HepG2 (cell line): Measurements from ENCODE around the gene HRC. TPM values are rescaled to one million over a fixed set of nuclear protein-coding genes. Genes with fewer than 3 reads are reported as not detected.

Experiments
- ATF7 ChIP-seq, 2 experiments: fragments of 450-650 bp in 1 of 2; sonication (generic) in 1 of 2; formaldehyde crosslinking in 1 of 2; IDR thresholded peaks; 2 replicates each; pipeline versions ENCODE4 v1.4.0 to v1.6.1; 2016 to 2020; ENCODE audit warnings: antibody characterized with exemption in 1 of 2, mild to moderate bottlenecking in 1 of 2, missing genetic modification reagents in 1 of 2
- DMAP1 ChIP-seq: IDR thresholded peaks from 2 replicates; pipeline ENCODE4 v1.6.1; 2016
- EHMT2 ChIP-seq: fragments of 200-600 bp; sonication (generic); IDR thresholded peaks from 2 replicates; pipeline ENCODE4 v1.7.0; 2017; ENCODE audit warnings: antibody characterized with exemption, low read depth, low read length, borderline replicate concordance
- GABPA ChIP-seq, 2 experiments: IDR thresholded peaks; 2 replicates each; pipeline ENCODE4 v1.6.1; 2011 to 2016; ENCODE audit warnings: low read depth in 2 of 2, low read length in 1 of 2, missing biosample characterization in 1 of 2, missing genetic modification characterization in 1 of 2
- GATA4 ChIP-seq: sonication (generic); IDR thresholded peaks from 2 replicates; pipeline ENCODE4 v1.6.1; 2016; ENCODE audit warnings: antibody characterized with exemption, low read depth, borderline replicate concordance
- GFI1 ChIP-seq: sonication (generic); formaldehyde crosslinking; IDR thresholded peaks from 2 replicates; pipeline ENCODE4 v1.5.0; 2020; ENCODE audit warnings: missing genetic modification reagents, mild to moderate bottlenecking, borderline replicate concordance
- NCOR1 ChIP-seq: fragments of 200-600 bp; sonication (generic); IDR thresholded peaks from 2 replicates; pipeline ENCODE4 v1.7.0; 2017; ENCODE audit warnings: antibody characterized with exemption, low read length, borderline replicate concordance
- RORA ChIP-seq: sonication (generic); formaldehyde crosslinking; IDR thresholded peaks from 2 replicates; pipeline ENCODE4 v1.5.0; 2020; ENCODE audit warnings: mild to moderate bottlenecking, missing genetic modification reagents, moderate library complexity
- SP4 ChIP-seq: sonication (generic); formaldehyde crosslinking; IDR thresholded peaks from 2 replicates; pipeline ENCODE4 v1.8.1; 2023; ENCODE audit warnings: mild to moderate bottlenecking, missing genetic modification reagents
- SUZ12 ChIP-seq: fragments of 150-350 bp; IDR thresholded peaks from 2 replicates; pipeline ENCODE4 v1.6.1; 2014; ENCODE audit warnings: low read depth, low read length
- ZFP41 ChIP-seq: sonication (generic); formaldehyde crosslinking; IDR thresholded peaks from 2 replicates; pipeline ENCODE4 v1.4.0; 2020; ENCODE audit warnings: mild to moderate bottlenecking, missing genetic modification reagents, borderline replicate concordance
- ZNF44 ChIP-seq: sonication (generic); formaldehyde crosslinking; IDR thresholded peaks from 2 replicates; pipeline ENCODE4 v1.5.1; 2020; ENCODE audit warnings: mild to moderate bottlenecking, missing genetic modification reagents
- ZNF441 ChIP-seq: sonication (generic); formaldehyde crosslinking; IDR thresholded peaks from 2 replicates; pipeline ENCODE4 v1.7.0; 2021; ENCODE audit warnings: missing genetic modification reagents, borderline replicate concordance
- ZNF605 ChIP-seq: sonication (generic); formaldehyde crosslinking; IDR thresholded peaks from 2 replicates; pipeline ENCODE4 v1.8.0; 2022; ENCODE audit warnings: mild to moderate bottlenecking, missing genetic modification reagents
- ZNF83 ChIP-seq: sonication (generic); formaldehyde crosslinking; IDR thresholded peaks from 2 replicates; pipeline ENCODE4 v1.4.0; 2020; ENCODE audit warnings: missing genetic modification reagents, mild to moderate bottlenecking, borderline replicate concordance
- polyA plus RNA-seq, 8 experiments: library from polyadenylated mRNA; depleted of rRNA in 3 of 8; stranded (reverse) in 7 of 8; unstranded in 1 of 8; fragments of >200 nt; fragmentation: Illumina TruSeq in 4 of 8; extraction: Trizol in 4 of 8; gene quantifications; 2 replicates each; pipeline versions ENCODE4 v1.2.1 to v1.2.3, GENCODE V29; 2011 to 2016; ENCODE audit warnings: low read depth in 4 of 8, missing spikeins in 1 of 8, mixed read lengths in 1 of 8; ENCODE audit not compliant: insufficient read depth in 1 of 8
- total RNA-seq, 5 experiments: library from RNA; depleted of rRNA; stranded (reverse); fragments of >200 nt; fragmentation: Illumina TruSeq; extraction: Trizol; gene quantifications; 2 replicates each; pipeline ENCODE4 v1.2.3, GENCODE V29; 2016; ENCODE audit warnings: low read depth in 1 of 5
- TF ChIP-seq, protein P1 (sequence below): sonication (generic); formaldehyde crosslinking; IDR thresholded peaks from 2 replicates; pipeline ENCODE4 v1.4.0; 2020; ENCODE audit warnings: missing genetic modification reagents, borderline replicate concordance
- TF ChIP-seq, protein P2 (sequence below): sonication (generic); formaldehyde crosslinking; IDR thresholded peaks from 2 replicates; pipeline ENCODE4 v1.5.0; 2020; ENCODE audit warnings: missing genetic modification reagents, mild to moderate bottlenecking, borderline replicate concordance
- TF ChIP-seq, protein P3 (sequence below): sonication (generic); formaldehyde crosslinking; IDR thresholded peaks from 2 replicates; pipeline ENCODE4 v1.4.0; 2020; ENCODE audit warnings: missing genetic modification reagents, mild to moderate bottlenecking, borderline replicate concordance
- TF ChIP-seq, protein P4 (sequence below): sonication (generic); formaldehyde crosslinking; IDR thresholded peaks from 2 replicates; pipeline ENCODE4 v1.4.0; 2020; ENCODE audit warnings: missing genetic modification reagents

Gene HRC
- total and polyA plus RNA-seq, 2 of the 13 experiments (the other 11 are each of a cell fraction or from before 2014, with no cell fraction given): 3.6 to 15.4 TPM

DNA sequence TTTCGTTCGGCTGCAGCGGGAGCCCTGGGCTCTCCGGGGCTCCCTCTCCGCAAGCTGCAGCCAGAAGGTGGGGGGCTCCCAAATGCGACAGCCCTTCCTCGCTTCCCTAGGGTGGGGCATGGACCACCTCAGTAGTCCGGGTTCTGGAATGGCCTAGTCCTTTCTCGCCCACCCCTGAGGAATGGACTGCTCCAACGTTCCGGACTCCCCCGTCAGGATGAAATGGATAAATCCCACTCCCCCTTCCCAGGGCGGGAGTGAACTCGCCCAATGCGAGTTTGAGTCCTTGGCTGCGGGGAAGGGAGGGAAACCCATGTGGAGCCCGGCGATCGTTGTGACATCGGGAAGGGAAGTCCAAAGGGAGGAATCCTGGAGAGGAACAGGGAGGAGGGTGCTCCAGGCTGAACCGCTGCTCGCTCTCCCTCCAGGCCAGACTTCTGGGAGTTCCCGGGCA is 5.5 kb downstream of the HRC start (continued):
- peak; percentile 24; the same call in 1 of the 2 replicates for TF ChIP-seq NCOR1
- TF ChIP-seq ZNF44 (CRISPR knock-in tag): 0 out of 2 replicates have a peak, but pooled peaks have one; percentile 41
- TF ChIP-seq SP4 (CRISPR knock-in tag): 0 out of 2 replicates have a peak, but pooled peaks have one; percentile 43
- TF ChIP-seq RORA (CRISPR knock-in tag): no peak
- peak; percentile 36; the same call in 1 of the 2 replicates for TF ChIP-seq DMAP1 (CRISPR knock-in tag)
- no peak for TF ChIP-seq GATA4
- TF ChIP-seq, protein P1, sequence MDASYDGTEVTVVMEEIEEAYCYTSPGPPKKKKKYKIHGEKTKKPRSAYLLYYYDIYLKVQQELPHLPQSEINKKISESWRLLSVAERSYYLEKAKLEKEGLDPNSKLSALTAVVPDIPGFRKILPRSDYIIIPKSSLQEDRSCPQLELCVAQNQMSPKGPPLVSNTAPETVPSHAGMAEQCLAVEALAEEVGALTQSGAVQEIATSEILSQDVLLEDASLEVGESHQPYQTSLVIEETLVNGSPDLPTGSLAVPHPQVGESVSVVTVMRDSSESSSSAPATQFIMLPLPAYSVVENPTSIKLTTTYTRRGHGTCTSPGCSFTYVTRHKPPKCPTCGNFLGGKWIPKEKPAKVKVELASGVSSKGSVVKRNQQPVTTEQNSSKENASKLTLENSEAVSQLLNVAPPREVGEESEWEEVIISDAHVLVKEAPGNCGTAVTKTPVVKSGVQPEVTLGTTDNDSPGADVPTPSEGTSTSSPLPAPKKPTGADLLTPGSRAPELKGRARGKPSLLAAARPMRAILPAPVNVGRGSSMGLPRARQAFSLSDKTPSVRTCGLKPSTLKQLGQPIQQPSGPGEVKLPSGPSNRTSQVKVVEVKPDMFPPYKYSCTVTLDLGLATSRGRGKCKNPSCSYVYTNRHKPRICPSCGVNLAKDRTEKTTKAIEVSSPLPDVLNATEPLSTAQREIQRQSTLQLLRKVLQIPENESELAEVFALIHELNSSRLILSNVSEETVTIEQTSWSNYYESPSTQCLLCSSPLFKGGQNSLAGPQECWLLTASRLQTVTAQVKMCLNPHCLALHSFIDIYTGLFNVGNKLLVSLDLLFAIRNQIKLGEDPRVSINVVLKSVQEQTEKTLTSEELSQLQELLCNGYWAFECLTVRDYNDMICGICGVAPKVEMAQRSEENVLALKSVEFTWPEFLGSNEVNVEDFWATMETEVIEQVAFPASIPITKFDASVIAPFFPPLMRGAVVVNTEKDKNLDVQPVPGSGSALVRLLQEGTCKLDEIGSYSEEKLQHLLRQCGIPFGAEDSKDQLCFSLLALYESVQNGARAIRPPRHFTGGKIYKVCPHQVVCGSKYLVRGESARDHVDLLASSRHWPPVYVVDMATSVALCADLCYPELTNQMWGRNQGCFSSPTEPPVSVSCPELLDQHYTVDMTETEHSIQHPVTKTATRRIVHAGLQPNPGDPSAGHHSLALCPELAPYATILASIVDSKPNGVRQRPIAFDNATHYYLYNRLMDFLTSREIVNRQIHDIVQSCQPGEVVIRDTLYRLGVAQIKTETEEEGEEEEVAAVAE (CRISPR knock-in tag): peak; percentile 22; the same call in 1 of the 2 replicates
- 0 out of 2 replicates have a peak, but pooled peaks have one; percentile 29 for TF ChIP-seq ZFP41 (CRISPR knock-in tag)
- peak; percentile 26; the same call in 1 of the 2 replicates for TF ChIP-seq EHMT2
- TF ChIP-seq, protein P2, sequence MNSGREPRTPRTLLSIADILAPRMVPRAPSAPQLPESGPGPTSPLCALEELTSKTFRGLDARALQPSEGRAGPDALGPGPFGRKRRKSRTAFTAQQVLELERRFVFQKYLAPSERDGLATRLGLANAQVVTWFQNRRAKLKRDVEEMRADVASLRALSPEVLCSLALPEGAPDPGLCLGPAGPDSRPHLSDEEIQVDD (CRISPR knock-in tag): 0 out of 2 replicates have a peak, but pooled peaks have one; percentile 72
- TF ChIP-seq GFI1 (CRISPR knock-in tag): 0 out of 2 replicates have a peak, but pooled peaks have one; percentile 9
- TF ChIP-seq ATF7 (IDR thresholded peaks at IDR 0.05): peak; percentile 44
- TF ChIP-seq ATF7 (CRISPR knock-in tag; IDR thresholded peaks at IDR 0.05): no peak
- peak; percentile 28; the same call in 1 of the 2 replicates for TF ChIP-seq ZNF441
- peak; percentile 67; the same call in 1 of the 2 replicates for TF ChIP-seq ZNF605 (CRISPR knock-in tag)
- TF ChIP-seq, protein P3, sequence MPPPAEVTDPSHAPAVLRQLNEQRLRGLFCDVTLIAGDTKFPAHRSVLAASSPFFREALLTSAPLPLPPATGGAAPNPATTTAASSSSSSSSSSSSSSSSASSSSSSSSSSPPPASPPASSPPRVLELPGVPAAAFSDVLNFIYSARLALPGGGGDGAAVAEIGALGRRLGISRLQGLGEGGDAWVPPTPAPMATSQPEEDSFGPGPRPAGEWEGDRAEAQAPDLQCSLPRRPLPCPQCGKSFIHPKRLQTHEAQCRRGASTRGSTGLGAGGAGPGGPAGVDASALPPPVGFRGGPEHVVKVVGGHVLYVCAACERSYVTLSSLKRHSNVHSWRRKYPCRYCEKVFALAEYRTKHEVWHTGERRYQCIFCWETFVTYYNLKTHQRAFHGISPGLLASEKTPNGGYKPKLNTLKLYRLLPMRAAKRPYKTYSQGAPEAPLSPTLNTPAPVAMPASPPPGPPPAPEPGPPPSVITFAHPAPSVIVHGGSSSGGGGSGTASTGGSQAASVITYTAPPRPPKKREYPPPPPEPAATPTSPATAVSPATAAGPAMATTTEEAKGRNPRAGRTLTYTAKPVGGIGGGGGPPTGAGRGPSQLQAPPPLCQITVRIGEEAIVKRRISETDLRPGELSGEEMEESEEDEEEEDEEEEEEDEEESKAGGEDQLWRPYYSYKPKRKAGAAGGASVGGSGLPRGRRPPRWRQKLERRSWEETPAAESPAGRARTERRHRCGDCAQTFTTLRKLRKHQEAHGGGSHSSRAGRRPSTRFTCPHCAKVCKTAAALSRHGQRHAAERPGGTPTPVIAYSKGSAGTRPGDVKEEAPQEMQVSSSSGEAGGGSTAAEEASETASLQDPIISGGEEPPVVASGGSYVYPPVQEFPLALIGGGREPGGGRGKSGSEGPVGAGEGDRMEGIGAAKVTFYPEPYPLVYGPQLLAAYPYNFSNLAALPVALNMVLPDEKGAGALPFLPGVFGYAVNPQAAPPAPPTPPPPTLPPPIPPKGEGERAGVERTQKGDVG (CRISPR knock-in tag): peak; percentile 45; the same call in 1 of the 2 replicates
- TF ChIP-seq, protein P4, sequence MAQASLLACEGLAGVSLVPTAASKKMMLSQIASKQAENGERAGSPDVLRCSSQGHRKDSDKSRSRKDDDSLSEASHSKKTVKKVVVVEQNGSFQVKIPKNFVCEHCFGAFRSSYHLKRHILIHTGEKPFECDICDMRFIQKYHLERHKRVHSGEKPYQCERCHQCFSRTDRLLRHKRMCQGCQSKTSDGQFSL (CRISPR knock-in tag): 0 out of 2 replicates have a peak, but pooled peaks have one; percentile 47
- no peak for TF ChIP-seq ZNF83 (CRISPR knock-in tag)
- TF ChIP-seq SUZ12: no peak
- no peak for TF ChIP-seq GABPA (IDR thresholded peaks at IDR 0.05; ENCODE audit: low read depth, low read length)
- peak; percentile 10; the same call in 1 of the 2 replicates for TF ChIP-seq GABPA (CRISPR knock-in tag; IDR thresholded peaks at IDR 0.05; ENCODE audit: low read depth)
